GM18858 (cell line): ENCODE results near the gene ILDR1.
"Not testable (repeated sequence)": the region's sequence is repeated elsewhere in the genome, so short reads cannot be mapped to it uniquely, and the experiment has no call there.

Source experiments
- ATAC-seq: cut with Tn5 transposase; IDR thresholded peaks from one replicate; pipeline ENCODE4 v1.9.1; 2021; ENCODE audit not compliant: unreplicated experiment

ILDR1 gene

GRCh38 chr3:121956363-121956762 is 65.7 kb downstream of the ILDR1 start:
- no peak for ATAC-seq

GRCh38 chr3:121951291-121951919 is 70.6 kb downstream of the ILDR1 start:
- ATAC-seq: no peak

- ATAC-seq: no peak
Measured at GRCh38 chr3:121948641-121949040, 73.4 kb downstream of the ILDR1 start.

- ATAC-seq: no peak
Measured at GRCh38 chr3:121943431-121943830, 78.6 kb downstream of the ILDR1 start.

GRCh38 chr3:121942116-121942786 is 79.8 kb downstream of the ILDR1 start:
- ATAC-seq: no peak

- no peak for ATAC-seq
Measured at GRCh38 chr3:121941592-121941991, 80.5 kb downstream of the ILDR1 start.

- not testable (repeated sequence) for ATAC-seq
Measured at GRCh38 chr3:121938141-121938855, 83.7 kb downstream of the ILDR1 start.
